Smooth muscle cell of the pulmonary artery (primary cell): ENCODE results near the gene ABCA12. TPM values are rescaled to one million over a fixed set of nuclear protein-coding genes. Genes with fewer than 3 reads are reported as not detected.

Experiments
- total RNA-seq: library from RNA; depleted of rRNA; stranded (reverse); fragments of >200 nt; gene quantifications from 2 replicates; pipeline ENCODE4 v1.2.3, GENCODE V29; 2014

ABCA12 gene
- 0.07 and 0.13 TPM in 2 replicates for total RNA-seq

GRCh38 chr2:215138479-215138878, at the start of gene ABCA12:
ABCA12 (minus strand) TSS chr2:215138626; CDS start chr2:215138208, 418 bp downstream.

Other genes starting within 250 kb of the ABCA12 start
- 42.4 and 57.2 TPM in 2 replicates for gene ATIC, start 173.4 kb upstream of the ABCA12 start, total RNA-seq